Measurements from ENCODE around the gene LRRTM1. TPM values are rescaled to one million over a fixed set of nuclear protein-coding genes. Genes with fewer than 3 reads are reported as not detected.

Gene LRRTM1
- polyA plus RNA-seq, 1 experiment = not detected

DNA sequence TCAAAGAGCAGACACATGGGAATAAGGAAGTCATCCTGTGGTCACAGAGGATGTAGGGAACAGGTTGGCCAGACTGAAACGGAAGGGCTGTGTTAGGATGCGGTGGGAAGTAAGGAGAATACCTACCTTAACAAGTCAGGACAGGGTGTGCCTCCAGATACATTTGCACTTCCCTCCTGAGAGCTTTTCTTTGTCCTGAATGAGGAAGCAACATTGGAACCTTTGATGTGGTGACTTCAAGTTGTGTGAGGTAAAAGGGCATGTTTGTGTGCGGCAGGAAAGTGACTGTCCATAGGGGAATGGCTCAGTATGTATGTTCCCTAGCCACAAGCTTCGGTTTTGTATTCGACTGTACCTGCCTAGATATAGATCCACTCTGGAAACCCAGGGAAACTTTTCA is 24.9 kb upstream of the LRRTM1 start:
- no peaks in the 10 kb centered on the region for H3K27me3 ChIP-seq (ENCODE audit: control insufficient read depth, insufficient read depth, low read length)
- H3K9me3 ChIP-seq (ENCODE audit: control insufficient read depth, insufficient read depth, low read length) = no peaks in the 10 kb centered on the region
- DNase-seq (ENCODE audit: low read depth, low spot score) = no peak
- CTCF ChIA-PET = interaction anchor here (1.5 kb wide), 1 partner anchor 170 kb away, joined by 5 read pairs; no protein-coding TSS in a partner anchor
- H3K4me3 ChIP-seq (ENCODE audit: low read depth, low read length) = no peak overlapping the region
- TF ChIP-seq, protein P1, sequence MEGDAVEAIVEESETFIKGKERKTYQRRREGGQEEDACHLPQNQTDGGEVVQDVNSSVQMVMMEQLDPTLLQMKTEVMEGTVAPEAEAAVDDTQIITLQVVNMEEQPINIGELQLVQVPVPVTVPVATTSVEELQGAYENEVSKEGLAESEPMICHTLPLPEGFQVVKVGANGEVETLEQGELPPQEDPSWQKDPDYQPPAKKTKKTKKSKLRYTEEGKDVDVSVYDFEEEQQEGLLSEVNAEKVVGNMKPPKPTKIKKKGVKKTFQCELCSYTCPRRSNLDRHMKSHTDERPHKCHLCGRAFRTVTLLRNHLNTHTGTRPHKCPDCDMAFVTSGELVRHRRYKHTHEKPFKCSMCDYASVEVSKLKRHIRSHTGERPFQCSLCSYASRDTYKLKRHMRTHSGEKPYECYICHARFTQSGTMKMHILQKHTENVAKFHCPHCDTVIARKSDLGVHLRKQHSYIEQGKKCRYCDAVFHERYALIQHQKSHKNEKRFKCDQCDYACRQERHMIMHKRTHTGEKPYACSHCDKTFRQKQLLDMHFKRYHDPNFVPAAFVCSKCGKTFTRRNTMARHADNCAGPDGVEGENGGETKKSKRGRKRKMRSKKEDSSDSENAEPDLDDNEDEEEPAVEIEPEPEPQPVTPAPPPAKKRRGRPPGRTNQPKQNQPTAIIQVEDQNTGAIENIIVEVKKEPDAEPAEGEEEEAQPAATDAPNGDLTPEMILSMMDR (IDR thresholded peaks at IDR 0.05; ENCODE audit: low read depth, low read length) = no peak
- no peak overlapping the region for H3K27ac ChIP-seq (ENCODE audit: low read depth, low read length)
- POLR2A ChIA-PET = no interaction called here

DNA sequence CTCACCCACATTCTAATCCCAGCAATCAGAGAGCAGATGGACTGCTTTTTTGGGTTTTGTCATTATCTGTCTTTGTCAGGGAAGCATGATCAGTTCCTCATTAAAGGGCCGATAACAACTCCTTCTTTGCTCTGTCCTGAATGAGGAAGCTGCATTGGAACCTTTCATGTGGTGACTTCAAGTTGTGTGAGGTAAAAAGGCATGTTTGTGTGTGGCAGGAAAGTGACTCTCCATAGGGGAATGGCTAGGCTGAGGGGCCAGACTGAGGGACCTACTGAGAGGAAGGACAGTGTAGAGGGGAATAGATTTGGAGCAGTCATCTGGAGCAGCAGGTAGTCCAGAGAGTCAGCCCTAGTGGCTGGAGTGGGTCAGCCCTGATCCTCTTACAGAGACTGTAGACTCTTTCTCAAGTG is 23.6 kb upstream of the LRRTM1 start:
- peaks cover 4% of the 10 kb centered on the region for H3K27me3 ChIP-seq (ENCODE audit: control insufficient read depth, insufficient read depth, low read length)
- no peak overlapping the region for H3K4me3 ChIP-seq (ENCODE audit: low read depth, low read length)
- H3K9me3 ChIP-seq (ENCODE audit: control insufficient read depth, insufficient read depth, low read length) = no peaks in the 10 kb centered on the region
- POLR2A ChIA-PET = no interaction called here
- CTCF ChIA-PET = interaction anchor here (7.3 kb wide), 1 partner anchor 172 kb away, joined by 182 read pairs; no protein-coding TSS in a partner anchor
- TF ChIP-seq, protein P1 (IDR thresholded peaks at IDR 0.05; ENCODE audit: low read depth, low read length) = no peak
- no peak overlapping the region for H3K27ac ChIP-seq (ENCODE audit: low read depth, low read length)
- no peak for DNase-seq (ENCODE audit: low read depth, low spot score)

DNA sequence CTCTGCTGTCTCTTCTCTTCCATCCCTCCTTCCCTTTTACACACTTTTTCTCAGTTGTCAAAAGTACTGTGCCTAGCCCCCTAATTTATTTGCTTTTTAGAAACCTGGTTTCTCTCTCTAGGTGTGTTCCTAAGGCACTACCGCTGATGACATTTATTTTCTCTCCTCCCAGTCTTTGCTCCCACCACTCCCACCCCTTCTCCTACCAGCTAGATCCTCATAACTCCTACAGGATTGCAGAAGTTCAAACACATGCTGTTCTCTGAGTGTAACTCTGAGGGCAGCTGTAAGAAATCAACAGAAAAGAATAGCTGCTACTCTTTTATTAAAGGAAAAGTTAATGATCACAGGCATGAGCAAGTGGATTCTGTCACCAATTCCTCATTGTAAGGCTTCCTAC is 22.3 kb upstream of the LRRTM1 start:
- H3K27ac ChIP-seq (ENCODE audit: low read depth, low read length) = no peak overlapping the region
- TF ChIP-seq, protein P1 (IDR thresholded peaks at IDR 0.05; ENCODE audit: low read depth, low read length) = no peak
- peaks cover 9% of the 10 kb centered on the region for H3K27me3 ChIP-seq (ENCODE audit: control insufficient read depth, insufficient read depth, low read length)
- ChIA-PET POLR2A (no interaction called here), CTCF (interaction anchor here (1.0 to 7.3 kb wide), 3 partner anchors 17 to 173 kb away, joined by 3 to 182 read pairs (median 3); no protein-coding TSS in a partner anchor)
- H3K4me3 ChIP-seq (ENCODE audit: low read depth, low read length) = no peak overlapping the region
- H3K9me3 ChIP-seq (ENCODE audit: control insufficient read depth, insufficient read depth, low read length) = no peaks in the 10 kb centered on the region
- no peak for DNase-seq (ENCODE audit: low read depth, low spot score)

DNA sequence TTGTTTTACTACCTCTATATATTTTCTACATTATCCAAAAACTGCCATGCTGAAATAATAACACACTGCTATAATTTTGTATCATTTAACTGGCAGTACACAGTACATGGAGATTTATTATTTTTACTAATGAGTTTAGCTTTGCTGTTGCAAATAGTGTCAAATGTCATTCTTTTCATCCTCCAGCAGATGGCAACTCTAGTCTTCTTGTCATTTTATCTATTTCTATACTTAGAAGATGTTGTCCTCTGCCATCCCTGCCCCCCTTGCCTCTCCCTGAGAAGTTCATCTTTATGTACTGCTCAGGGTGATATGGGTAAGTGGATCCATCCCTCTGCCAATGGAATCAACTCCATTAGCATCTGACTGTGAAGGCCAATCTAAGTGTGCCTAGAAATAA is 21.7 kb upstream of the LRRTM1 start:
- no peak for DNase-seq (ENCODE audit: low read depth, low spot score)
- POLR2A ChIA-PET = no interaction called here
- H3K27ac ChIP-seq (ENCODE audit: low read depth, low read length) = no peak overlapping the region
- TF ChIP-seq, protein P1 (IDR thresholded peaks at IDR 0.05; ENCODE audit: low read depth, low read length) = peak; percentile 40
- CTCF ChIA-PET = interaction anchor here (0.9 to 7.3 kb wide), 8 partner anchors 12 to 187 kb away, joined by 3 to 182 read pairs (median 3); no protein-coding TSS in a partner anchor
- H3K9me3 ChIP-seq (ENCODE audit: control insufficient read depth, insufficient read depth, low read length) = no peaks in the 10 kb centered on the region
- H3K27me3 ChIP-seq (ENCODE audit: control insufficient read depth, insufficient read depth, low read length) = peaks cover 9% of the 10 kb centered on the region
- H3K4me3 ChIP-seq (ENCODE audit: low read depth, low read length) = no peak overlapping the region

DNA sequence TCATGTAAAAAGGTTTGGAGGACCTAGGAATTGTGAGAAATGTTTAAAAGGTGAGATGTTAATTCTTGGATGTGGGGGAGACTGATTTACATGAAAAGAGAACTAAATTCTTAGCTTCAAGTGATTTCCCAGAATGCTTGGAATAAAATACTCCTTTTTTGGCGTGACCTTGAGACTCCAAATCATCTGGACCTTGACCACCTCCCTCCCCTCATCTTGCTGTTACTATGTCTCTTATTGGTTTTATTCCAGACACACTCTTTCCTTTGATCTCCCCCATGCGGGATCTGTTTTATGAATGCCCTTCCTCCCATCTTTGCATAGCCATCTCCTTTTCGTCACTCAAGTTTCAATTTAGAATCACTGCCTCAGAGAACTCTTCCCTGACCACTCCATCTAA is 20.0 kb upstream of the LRRTM1 start:
- POLR2A ChIA-PET = no interaction called here
- no peak overlapping the region for H3K4me3 ChIP-seq (ENCODE audit: low read depth, low read length)
- no peaks in the 10 kb centered on the region for H3K9me3 ChIP-seq (ENCODE audit: control insufficient read depth, insufficient read depth, low read length)
- peaks cover 9% of the 10 kb centered on the region for H3K27me3 ChIP-seq (ENCODE audit: control insufficient read depth, insufficient read depth, low read length)
- CTCF ChIA-PET = interaction anchor here (1.5 to 7.3 kb wide), 2 partner anchors 43 to 176 kb away, joined by 3 to 182 read pairs; no protein-coding TSS in a partner anchor
- no peak overlapping the region for H3K27ac ChIP-seq (ENCODE audit: low read depth, low read length)
- TF ChIP-seq, protein P1 (IDR thresholded peaks at IDR 0.05; ENCODE audit: low read depth, low read length) = no peak
- DNase-seq (ENCODE audit: low read depth, low spot score) = no peak

All from AG04450 (cell line).